K562 (cell line): ENCODE measurements around the gene PTAFR. TPM values are rescaled to one million over a fixed set of nuclear protein-coding genes. Genes with fewer than 3 reads are reported as not detected.

Source experiments
- ARHGAP35 ChIP-seq: fragments of 450-650 bp; IDR thresholded peaks from 2 replicates; pipeline ENCODE4 v1.6.1; 2018; ENCODE audit not compliant: partially characterized antibody
- ATF7 ChIP-seq: fragments of 450-650 bp; IDR thresholded peaks from 2 replicates; pipeline ENCODE4 v1.7.1; 2014; ENCODE audit warnings: mild to moderate bottlenecking, moderate library complexity
- CC2D1A ChIP-seq: fragments of 450-650 bp; IDR thresholded peaks from 2 replicates; pipeline ENCODE4 v1.6.1; 2017; ENCODE audit warnings: mild to moderate bottlenecking
- CHD1 ChIP-seq: fragments of 200-600 bp; sonication (generic); IDR thresholded peaks from one replicate; pipeline ENCODE4 v1.6.1; 2012; ENCODE audit warnings: mild to moderate bottlenecking, moderate library complexity, low read length, inconsistent platforms
- NFATC3 ChIP-seq: fragments of 450-650 bp; IDR thresholded peaks from 2 replicates; pipeline ENCODE4 v1.6.1; 2017; ENCODE audit warnings: mild to moderate bottlenecking
- POLR3A ChIP-seq: IDR thresholded peaks from 2 replicates; pipeline ENCODE4 v1.6.1; 2011; ENCODE audit warnings: borderline replicate concordance, mild to moderate bottlenecking, moderate library complexity; ENCODE audit not compliant: insufficient read length, insufficient read depth; ENCODE audit errors: extremely low read depth
- PYGO2 ChIP-seq: fragments of 450-650 bp; IDR thresholded peaks from 2 replicates; pipeline ENCODE4 v1.6.1; 2016; ENCODE audit warnings: mild to moderate bottlenecking, missing genetic modification characterization, moderate library complexity, missing compliant biosample characterization
- SMARCA5 ChIP-seq: fragments of 450-650 bp; IDR thresholded peaks from 2 replicates; pipeline ENCODE4 v1.6.1; 2016
- STAT6 ChIP-seq: sonication (generic); formaldehyde crosslinking; IDR thresholded peaks from 2 replicates; pipeline ENCODE4 v1.8.1; 2023; ENCODE audit warnings: mild to moderate bottlenecking, missing genetic modification reagents
- U2AF1 ChIP-seq: fragments of 200-400 bp; formaldehyde crosslinking; optimal IDR thresholded peaks from 2 replicates; pipeline ENCODE3; 2017; ENCODE audit warnings: mild to moderate bottlenecking, low read depth, low read length, moderate library complexity
- YBX1 ChIP-seq: fragments of 450-650 bp; IDR thresholded peaks from 2 replicates; pipeline ENCODE4 v1.7.1; 2016; ENCODE audit warnings: mild to moderate bottlenecking
- ZBTB7A ChIP-seq: IDR thresholded peaks from 2 replicates; pipeline ENCODE4 v1.6.1; 2011; ENCODE audit warnings: low read depth, mild to moderate bottlenecking, low read length, moderate library complexity, borderline replicate concordance; ENCODE audit not compliant: control insufficient read depth
- ZFPM2 ChIP-seq: fragments of 250-450 bp; sonication (Bioruptor Pico); IDR thresholded peaks from 2 replicates; pipeline ENCODE4 v1.5.1; 2022; ENCODE audit warnings: mild to moderate bottlenecking
- ZNF740 ChIP-seq, 3 experiments: fragments of 200-800 bp in 1 of 3; sonication (Bioruptor generic) in 1 of 3; sonication (generic) in 1 of 3; formaldehyde crosslinking in 1 of 3; IDR thresholded peaks; 2 replicates each; pipeline versions ENCODE4 v1.6.1 to v1.8.0; 2016 to 2022; ENCODE audit warnings: mild to moderate bottlenecking in 2 of 3, missing compliant biosample characterization in 2 of 3, missing genetic modification characterization in 2 of 3, missing genetic modification reagents in 1 of 3
- polyA plus RNA-seq, 8 experiments: library from polyadenylated mRNA; depleted of rRNA in 4 of 8; stranded (reverse) in 5 of 8; unstranded in 3 of 8; fragments of >200 nt; fragmentation: Nextera tagmentation in 2 of 8; fragmentation: Illumina TruSeq in 1 of 8; extraction: Ambion mirVana in 2 of 8; extraction: Trizol in 1 of 8; gene quantifications; 2 replicates each; pipeline versions ENCODE4 v1.2.1 to v1.2.3, GENCODE V29; 2011 to 2014; ENCODE audit warnings: inconsistent platforms in 1 of 8, missing spikeins in 1 of 8
- total RNA-seq, 7 experiments: library from RNA; depleted of rRNA in 6 of 7; stranded (reverse); fragments of >200 nt in 6 of 7; fragmentation: Illumina TruSeq in 2 of 7; extraction: Trizol in 2 of 7; gene quantifications; 2 replicates each; pipeline versions ENCODE4 v1.2.1 to v1.2.3, GENCODE V29; 2011 to 2021; ENCODE audit warnings: low replicate concordance in 1 of 7
- TF ChIP-seq, protein P1 (sequence below): sonication (generic); formaldehyde crosslinking; IDR thresholded peaks from 2 replicates; pipeline ENCODE4 v1.8.0; 2022; ENCODE audit warnings: mild to moderate bottlenecking, missing genetic modification reagents

Gene PTAFR
- total and polyA plus RNA-seq, 9 of the 15 experiments (the other 6 are each of a cell fraction or from before 2014, with no cell fraction given) = 0.15 to 0.55 (median 0.40) TPM; not detected in 1

GRCh38 chr1:28173151-28173979 lies 3.1 kb downstream of the PTAFR start (continued):
- no peak for TF ChIP-seq STAT6 (CRISPR knock-in tag)
- TF ChIP-seq NFATC3 = no peak
- peak; percentile 54 for TF ChIP-seq ARHGAP35
- TF ChIP-seq PYGO2 = no peak
- peak; percentile 25 for TF ChIP-seq CHD1
- peak; percentile 42; the same call in 1 of the 2 replicates for TF ChIP-seq SMARCA5
- 0 out of 2 replicates have a peak, but pooled peaks have one; percentile 24 for TF ChIP-seq YBX1
- TF ChIP-seq U2AF1 = no peak
- peak; percentile 50; the same call in 1 of the 2 replicates for TF ChIP-seq ZBTB7A
- TF ChIP-seq, protein P1, sequence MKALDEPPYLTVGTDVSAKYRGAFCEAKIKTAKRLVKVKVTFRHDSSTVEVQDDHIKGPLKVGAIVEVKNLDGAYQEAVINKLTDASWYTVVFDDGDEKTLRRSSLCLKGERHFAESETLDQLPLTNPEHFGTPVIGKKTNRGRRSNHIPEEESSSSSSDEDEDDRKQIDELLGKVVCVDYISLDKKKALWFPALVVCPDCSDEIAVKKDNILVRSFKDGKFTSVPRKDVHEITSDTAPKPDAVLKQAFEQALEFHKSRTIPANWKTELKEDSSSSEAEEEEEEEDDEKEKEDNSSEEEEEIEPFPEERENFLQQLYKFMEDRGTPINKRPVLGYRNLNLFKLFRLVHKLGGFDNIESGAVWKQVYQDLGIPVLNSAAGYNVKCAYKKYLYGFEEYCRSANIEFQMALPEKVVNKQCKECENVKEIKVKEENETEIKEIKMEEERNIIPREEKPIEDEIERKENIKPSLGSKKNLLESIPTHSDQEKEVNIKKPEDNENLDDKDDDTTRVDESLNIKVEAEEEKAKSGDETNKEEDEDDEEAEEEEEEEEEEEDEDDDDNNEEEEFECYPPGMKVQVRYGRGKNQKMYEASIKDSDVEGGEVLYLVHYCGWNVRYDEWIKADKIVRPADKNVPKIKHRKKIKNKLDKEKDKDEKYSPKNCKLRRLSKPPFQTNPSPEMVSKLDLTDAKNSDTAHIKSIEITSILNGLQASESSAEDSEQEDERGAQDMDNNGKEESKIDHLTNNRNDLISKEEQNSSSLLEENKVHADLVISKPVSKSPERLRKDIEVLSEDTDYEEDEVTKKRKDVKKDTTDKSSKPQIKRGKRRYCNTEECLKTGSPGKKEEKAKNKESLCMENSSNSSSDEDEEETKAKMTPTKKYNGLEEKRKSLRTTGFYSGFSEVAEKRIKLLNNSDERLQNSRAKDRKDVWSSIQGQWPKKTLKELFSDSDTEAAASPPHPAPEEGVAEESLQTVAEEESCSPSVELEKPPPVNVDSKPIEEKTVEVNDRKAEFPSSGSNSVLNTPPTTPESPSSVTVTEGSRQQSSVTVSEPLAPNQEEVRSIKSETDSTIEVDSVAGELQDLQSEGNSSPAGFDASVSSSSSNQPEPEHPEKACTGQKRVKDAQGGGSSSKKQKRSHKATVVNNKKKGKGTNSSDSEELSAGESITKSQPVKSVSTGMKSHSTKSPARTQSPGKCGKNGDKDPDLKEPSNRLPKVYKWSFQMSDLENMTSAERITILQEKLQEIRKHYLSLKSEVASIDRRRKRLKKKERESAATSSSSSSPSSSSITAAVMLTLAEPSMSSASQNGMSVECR (CRISPR knock-in tag) = no peak
- TF ChIP-seq CC2D1A = 0 out of 2 replicates have a peak, but pooled peaks have one; percentile 20
- no peak for TF ChIP-seq ZFPM2 (CRISPR knock-in tag)
- TF ChIP-seq ATF7 = no peak
- peak; percentile 71 for TF ChIP-seq ZNF740 (CRISPR knock-in tag; IDR thresholded peaks at IDR 0.05)
- peak in 1 of 2 experiments; percentile 91; a peak in 2 of 4 replicates for TF ChIP-seq ZNF740 (tag; IDR thresholded peaks at IDR 0.05)
- no peak for TF ChIP-seq POLR3A
